Lung microvascular endothelial cell (primary cell): ENCODE measurements around the gene FIGNL2. TPM values are rescaled to one million over a fixed set of nuclear protein-coding genes. Genes with fewer than 3 reads are reported as not detected.

Experiments
- DNase-seq, 2 donors: peaks; one replicate each; pipeline versions ENCODE4 v3.0.0 to v3.0.0-alpha.2; 2010; ENCODE audit warnings: low read depth in 2 of 2
- total RNA-seq: library from RNA; depleted of rRNA; stranded (reverse); fragments of >200 nt; gene quantifications from 2 replicates; pipeline ENCODE4 v1.2.1, GENCODE V29; 2014

Gene FIGNL2
- total RNA-seq, 1 donor from 2014 or later: 0.79 TPM

DNA sequence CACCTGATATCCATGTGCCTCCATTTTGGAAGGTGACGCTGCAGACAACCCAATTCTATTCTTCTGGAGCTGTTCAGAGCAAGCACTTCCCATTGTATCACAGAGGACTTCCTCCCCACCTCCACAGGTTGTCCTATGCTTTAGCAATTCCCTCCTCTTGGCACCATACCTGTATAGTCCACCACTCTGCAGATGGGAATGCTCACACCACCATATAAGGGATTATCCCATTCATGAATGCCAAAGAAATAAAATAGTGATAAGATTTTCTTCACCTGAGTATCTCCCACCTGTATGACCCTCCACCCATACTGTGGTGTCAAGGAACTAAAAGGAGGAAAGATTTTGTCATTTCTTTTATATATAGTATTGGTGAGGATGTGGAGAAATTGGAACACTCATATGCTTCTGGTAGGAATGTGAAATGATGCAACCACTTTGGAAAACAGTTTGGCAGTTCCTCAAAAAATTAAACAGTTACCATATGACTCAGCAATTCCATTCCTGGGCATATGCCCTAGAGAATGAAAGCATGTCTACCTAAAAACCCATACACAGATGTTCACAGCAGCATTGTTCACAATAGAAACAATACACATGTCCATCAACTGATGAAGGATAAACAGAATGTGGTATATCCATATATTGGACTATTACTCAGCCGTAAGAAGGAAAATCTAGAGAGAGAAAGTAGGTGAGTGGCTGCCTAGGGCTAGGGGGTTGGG is 75.2 kb downstream of the FIGNL2 start:
- DNase-seq: peak; percentile 21 to 31

GRCh38 chr12:51771008-51771407 is 77.5 kb downstream of the FIGNL2 start:
- DNase-seq: no peak

Other genes with a start within 250 kb of the FIGNL2 start
- 0.22 TPM in 1 of 2 replicates, not detected in the other for gene ANKRD33, start 39.4 kb upstream of the FIGNL2 start, total RNA-seq
- 293 and 393 TPM in 2 replicates for gene ACVRL1, start 58.8 kb upstream of the FIGNL2 start, total RNA-seq
- 8.5 and 15.1 TPM in 2 replicates for gene ACVR1B, start 103.0 kb upstream of the FIGNL2 start, total RNA-seq
- gene TAMALIN, start 158.2 kb upstream of the FIGNL2 start, total RNA-seq: 17.9 and 26.4 TPM in 2 replicates
- gene NR4A1, start 202.7 kb upstream of the FIGNL2 start, total RNA-seq: 0.65 and 2.0 TPM in 2 replicates
- 41.8 and 66.5 TPM in 2 replicates for gene ATG101, start 221.3 kb upstream of the FIGNL2 start, total RNA-seq
- under 0.01 TPM in 1 of 2 replicates, not detected in the other for gene SMIM41, start 231.0 kb upstream of the FIGNL2 start, total RNA-seq